GM12878 (cell line): ENCODE data around the gene KIF2C. TPM values are rescaled to one million over a fixed set of nuclear protein-coding genes. Genes with fewer than 3 reads are reported as not detected.

ENCODE experiments used
- CHD2 ChIP-seq: IDR thresholded peaks from 2 replicates; pipeline ENCODE4 v1.6.1; 2011; ENCODE audit warnings: low read depth, low read length, improper control_type of control experiment, borderline replicate concordance
- CHD4 ChIP-seq: fragments of 200-600 bp; sonication (generic); IDR thresholded peaks from 2 replicates; pipeline ENCODE4 v1.6.1; 2016; ENCODE audit warnings: mild to moderate bottlenecking
- CREM ChIP-seq: IDR thresholded peaks from 2 replicates; pipeline ENCODE4 v1.6.1; 2014; ENCODE audit warnings: antibody characterized with exemption, low read depth
- CTCF ChIP-seq, 3 experiments: IDR thresholded peaks in 2 of 3; conservative IDR thresholded peaks in 1 of 3; 2 replicates each; pipeline ENCODE4 v1.5.1; 2011; ENCODE audit warnings: low read depth in 3 of 3, low read length in 3 of 3, mild to moderate bottlenecking in 3 of 3, control low read depth in 2 of 3, moderate library complexity in 2 of 3, inconsistent platforms in 1 of 3, mixed read lengths in 1 of 3; ENCODE audit not compliant: control insufficient read depth in 2 of 3, insufficient read depth in 1 of 3; ENCODE audit errors: extremely low read depth in 1 of 3
- HDAC2 ChIP-seq: fragments of 200-600 bp; sonication (generic); IDR thresholded peaks from 2 replicates; pipeline ENCODE4 v1.6.1; 2017
- JUNB ChIP-seq: IDR thresholded peaks from 2 replicates; pipeline ENCODE4 v1.6.1; 2016; ENCODE audit warnings: antibody characterized with exemption, mild to moderate bottlenecking
- MYB ChIP-seq: fragments of 150-350 bp; IDR thresholded peaks from 2 replicates; pipeline ENCODE4 v1.6.1; 2014; ENCODE audit warnings: mild to moderate bottlenecking, low read depth, low read length, borderline replicate concordance
- NRF1 ChIP-seq: conservative IDR thresholded peaks from 2 replicates; pipeline ENCODE4 v1.6.1; 2011; ENCODE audit warnings: mild to moderate bottlenecking, low read depth, low read length, improper control_type of control experiment
- PAX5 ChIP-seq: IDR thresholded peaks from 2 replicates; pipeline ENCODE4 v1.6.1; 2011; ENCODE audit warnings: low read depth, low read length, borderline replicate concordance
- PBX3 ChIP-seq: IDR thresholded peaks from 2 replicates; pipeline ENCODE4 v1.6.1; 2011; ENCODE audit warnings: mild to moderate bottlenecking, low read depth, low read length, moderate library complexity; ENCODE audit not compliant: insufficient replicate concordance
- PKNOX1 ChIP-seq: fragments of 450-650 bp; IDR thresholded peaks from 2 replicates; pipeline ENCODE4 v1.6.1; 2016; ENCODE audit warnings: mild to moderate bottlenecking
- POLR2A ChIP-seq: IDR thresholded peaks from 2 replicates; pipeline ENCODE4 v1.6.1; 2011; ENCODE audit warnings: low read depth, mild to moderate bottlenecking, low read length
- RBBP5 ChIP-seq: fragments of 200-600 bp; sonication (generic); conservative IDR thresholded peaks from 2 replicates; pipeline ENCODE4 v1.6.1; 2016
- SP1 ChIP-seq: IDR thresholded peaks from one replicate; pipeline ENCODE4 v1.6.1; 2011; ENCODE audit warnings: low read depth, low read length
- TARDBP ChIP-seq: IDR thresholded peaks from 2 replicates; pipeline ENCODE4 v1.6.1; 2016; ENCODE audit warnings: borderline replicate concordance
- TCF7 ChIP-seq: IDR thresholded peaks from 2 replicates; pipeline ENCODE4 v1.6.1; 2014; ENCODE audit warnings: antibody characterized with exemption, borderline replicate concordance
- polyA plus RNA-seq, 11 experiments: library from polyadenylated mRNA; depleted of rRNA in 4 of 11; unstranded in 6 of 11; stranded (reverse) in 5 of 11; fragments of >200 nt; fragmentation: Nextera tagmentation in 4 of 11; fragmentation: Illumina TruSeq in 1 of 11; extraction: Ambion mirVana in 4 of 11; extraction: Trizol in 1 of 11; gene quantifications; 1 replicate in 1 of 11; 2 replicates in 10 of 11; pipeline versions ENCODE4 v1.2.1 to v1.2.3, GENCODE V29; 2011 to 2016; ENCODE audit warnings: inconsistent platforms in 2 of 11, missing spikeins in 2 of 11, low read depth in 1 of 11
- total RNA-seq, 4 experiments: library from RNA; depleted of rRNA in 3 of 4; stranded (reverse); fragments of >200 nt in 3 of 4; fragmentation: Illumina TruSeq in 1 of 4; extraction: Trizol in 1 of 4; gene quantifications; 2 replicates each; pipeline versions ENCODE4 v1.2.1 to v1.2.3, GENCODE V29; 2013 to 2021
- TF ChIP-seq, protein P1 (sequence below): fragments of 450-650 bp; IDR thresholded peaks from 2 replicates; pipeline ENCODE4 v1.6.1; 2017; ENCODE audit warnings: antibody characterized with exemption, mild to moderate bottlenecking, moderate library complexity
- TF ChIP-seq, protein P2 (sequence below): fragments of 450-650 bp; IDR thresholded peaks from 2 replicates; pipeline ENCODE4 v1.6.1; 2017; ENCODE audit warnings: mild to moderate bottlenecking, low read depth, inconsistent platforms; ENCODE audit not compliant: poor library complexity, severe bottlenecking
- TF ChIP-seq, protein P3 (sequence below): IDR thresholded peaks from 2 replicates; pipeline ENCODE4 v1.6.1; 2011; ENCODE audit warnings: low read depth, mild to moderate bottlenecking, low read length, moderate library complexity, borderline replicate concordance; ENCODE audit errors: extremely low read depth

Gene KIF2C
- total and polyA plus RNA-seq, 10 of the 15 experiments (the other 5 are each of a cell fraction or from before 2014, with no cell fraction given) = 42.3 to 104 (median 83.8) TPM

- TF ChIP-seq CTCF (IDR thresholded peaks at IDR 0.05 in 2 of 3, conservative IDR thresholded peaks at IDR 0.05 in 1 of 3; ENCODE audit: control insufficient read depth in 2 of 3, extremely low read depth in 1 of 3, insufficient read depth in 1 of 3, low read depth in 3 of 3, low read length in 3 of 3) (no peak), POLR2A (peak; percentile 82), PAX5 (peak; percentile 53; the same call in 1 of the 2 replicates), SP1 (peak; percentile 78), TCF7 (no peak), CHD4 (no peak), MYB (no peak), CREM (peak; percentile 95), PBX3 (no peak), PKNOX1 (peak; percentile 85), RBBP5 (no peak), JUNB (no peak), HDAC2 (no peak), CHD2 (no peak; the same call in 1 of the 2 replicates), NRF1 (0 out of 2 replicates have a peak, but pooled peaks have one; percentile 30), TARDBP (no peak)
- TF ChIP-seq, protein P1, sequence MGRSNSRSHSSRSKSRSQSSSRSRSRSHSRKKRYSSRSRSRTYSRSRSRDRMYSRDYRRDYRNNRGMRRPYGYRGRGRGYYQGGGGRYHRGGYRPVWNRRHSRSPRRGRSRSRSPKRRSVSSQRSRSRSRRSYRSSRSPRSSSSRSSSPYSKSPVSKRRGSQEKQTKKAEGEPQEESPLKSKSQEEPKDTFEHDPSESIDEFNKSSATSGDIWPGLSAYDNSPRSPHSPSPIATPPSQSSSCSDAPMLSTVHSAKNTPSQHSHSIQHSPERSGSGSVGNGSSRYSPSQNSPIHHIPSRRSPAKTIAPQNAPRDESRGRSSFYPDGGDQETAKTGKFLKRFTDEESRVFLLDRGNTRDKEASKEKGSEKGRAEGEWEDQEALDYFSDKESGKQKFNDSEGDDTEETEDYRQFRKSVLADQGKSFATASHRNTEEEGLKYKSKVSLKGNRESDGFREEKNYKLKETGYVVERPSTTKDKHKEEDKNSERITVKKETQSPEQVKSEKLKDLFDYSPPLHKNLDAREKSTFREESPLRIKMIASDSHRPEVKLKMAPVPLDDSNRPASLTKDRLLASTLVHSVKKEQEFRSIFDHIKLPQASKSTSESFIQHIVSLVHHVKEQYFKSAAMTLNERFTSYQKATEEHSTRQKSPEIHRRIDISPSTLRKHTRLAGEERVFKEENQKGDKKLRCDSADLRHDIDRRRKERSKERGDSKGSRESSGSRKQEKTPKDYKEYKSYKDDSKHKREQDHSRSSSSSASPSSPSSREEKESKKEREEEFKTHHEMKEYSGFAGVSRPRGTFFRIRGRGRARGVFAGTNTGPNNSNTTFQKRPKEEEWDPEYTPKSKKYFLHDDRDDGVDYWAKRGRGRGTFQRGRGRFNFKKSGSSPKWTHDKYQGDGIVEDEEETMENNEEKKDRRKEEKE = no peak
- TF ChIP-seq, protein P2, sequence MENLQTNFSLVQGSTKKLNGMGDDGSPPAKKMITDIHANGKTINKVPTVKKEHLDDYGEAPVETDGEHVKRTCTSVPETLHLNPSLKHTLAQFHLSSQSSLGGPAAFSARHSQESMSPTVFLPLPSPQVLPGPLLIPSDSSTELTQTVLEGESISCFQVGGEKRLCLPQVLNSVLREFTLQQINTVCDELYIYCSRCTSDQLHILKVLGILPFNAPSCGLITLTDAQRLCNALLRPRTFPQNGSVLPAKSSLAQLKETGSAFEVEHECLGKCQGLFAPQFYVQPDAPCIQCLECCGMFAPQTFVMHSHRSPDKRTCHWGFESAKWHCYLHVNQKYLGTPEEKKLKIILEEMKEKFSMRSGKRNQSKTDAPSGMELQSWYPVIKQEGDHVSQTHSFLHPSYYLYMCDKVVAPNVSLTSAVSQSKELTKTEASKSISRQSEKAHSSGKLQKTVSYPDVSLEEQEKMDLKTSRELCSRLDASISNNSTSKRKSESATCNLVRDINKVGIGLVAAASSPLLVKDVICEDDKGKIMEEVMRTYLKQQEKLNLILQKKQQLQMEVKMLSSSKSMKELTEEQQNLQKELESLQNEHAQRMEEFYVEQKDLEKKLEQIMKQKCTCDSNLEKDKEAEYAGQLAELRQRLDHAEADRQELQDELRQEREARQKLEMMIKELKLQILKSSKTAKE = no peak
- TF ChIP-seq, protein P3, sequence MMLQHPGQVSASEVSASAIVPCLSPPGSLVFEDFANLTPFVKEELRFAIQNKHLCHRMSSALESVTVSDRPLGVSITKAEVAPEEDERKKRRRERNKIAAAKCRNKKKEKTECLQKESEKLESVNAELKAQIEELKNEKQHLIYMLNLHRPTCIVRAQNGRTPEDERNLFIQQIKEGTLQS = no peak
Measured at GRCh38 chr1:44739307-44740178, at the start of gene KIF2C (continued).
